Mesendoderm (in vitro differentiated cells): ENCODE data around the gene OSBPL5.
A peak's percentile ranks its signal among the peaks of the same experiment; 100 is the strongest.

Experiments
- DNase-seq: peaks from one replicate; pipeline ENCODE4 v3.0.0; 2013
- H2AK5ac ChIP-seq: 2 replicates; pipeline ENCODE4 v1.6.1; 2013; ENCODE audit warnings: low read length, inconsistent platforms
- H2BK120ac ChIP-seq: 2 replicates; pipeline ENCODE4 v1.6.1; 2013; ENCODE audit warnings: low read depth, mild to moderate bottlenecking, low read length, moderate library complexity, mixed read lengths
- H2BK15ac ChIP-seq: replicated peaks from 2 replicates; pipeline ENCODE4 v1.6.1; 2013; ENCODE audit warnings: low read depth, mild to moderate bottlenecking, moderate library complexity
- H2BK5ac ChIP-seq: 2 replicates; pipeline ENCODE4 v1.6.1; 2013; ENCODE audit warnings: low read length, inconsistent platforms
- H3K18ac ChIP-seq: 2 replicates; pipeline ENCODE4 v1.6.1; 2013; ENCODE audit warnings: mild to moderate bottlenecking, low read length, mixed read lengths
- H3K23ac ChIP-seq: one replicate; pipeline ENCODE4 v1.6.1; 2013; ENCODE audit warnings: low read length
- H3K27ac ChIP-seq: 2 replicates; pipeline ENCODE4 v1.5.1; 2013; ENCODE audit warnings: low read depth, mild to moderate bottlenecking, inconsistent platforms, low read length, moderate library complexity
- H3K27me3 ChIP-seq: 2 replicates; pipeline ENCODE4 v1.6.1; 2013; ENCODE audit warnings: low read length, control low read depth, mild to moderate bottlenecking, inconsistent platforms; ENCODE audit not compliant: insufficient read depth, poor library complexity
- H3K36me3 ChIP-seq: 2 replicates; pipeline ENCODE4 v1.6.1; 2013; ENCODE audit warnings: low read length, inconsistent platforms; ENCODE audit not compliant: control insufficient read depth, insufficient read depth
- H3K4ac ChIP-seq: one replicate; pipeline ENCODE4 v1.6.1; 2013; ENCODE audit warnings: low read depth, mild to moderate bottlenecking, low read length, moderate library complexity
- H3K4me1 ChIP-seq: 2 replicates; pipeline ENCODE4 v1.6.1; 2013; ENCODE audit warnings: low read depth, low read length, inconsistent platforms; ENCODE audit not compliant: control insufficient read depth
- H3K4me2 ChIP-seq: 2 replicates; pipeline ENCODE4 v1.6.1; 2013; ENCODE audit warnings: low read length
- H3K4me3 ChIP-seq: 2 replicates; pipeline ENCODE4 v1.5.1; 2013; ENCODE audit warnings: mild to moderate bottlenecking, low read length
- H3K56ac ChIP-seq: one replicate; pipeline ENCODE4 v1.6.1; 2013; ENCODE audit warnings: low read length
- H3K79me1 ChIP-seq: 2 replicates; pipeline ENCODE4 v1.6.1; 2013; ENCODE audit warnings: low read length, inconsistent platforms
- H3K79me2 ChIP-seq: 2 replicates; pipeline ENCODE4 v1.6.1; 2013; ENCODE audit warnings: mild to moderate bottlenecking, low read length; ENCODE audit not compliant: control insufficient read depth, insufficient read depth
- H3K9ac ChIP-seq: 2 replicates; pipeline ENCODE4 v1.6.1; 2013; ENCODE audit warnings: low read length, inconsistent platforms
- H4K5ac ChIP-seq: one replicate; pipeline ENCODE4 v1.6.1; 2013; ENCODE audit warnings: low read length
- H4K8ac ChIP-seq: one replicate; pipeline ENCODE4 v1.6.1; 2013; ENCODE audit warnings: low read depth, mild to moderate bottlenecking, control low read depth, low read length, moderate library complexity
- WGBS: extraction: QIAGEN DNeasy Blood & Tissue Kit; methylation state at CpG from one replicate; pipeline ENCODE4 v1.1.7; 2013; ENCODE audit warnings: low lambda C conversion rate, missing lambda C conversion rate; ENCODE audit not compliant: insufficient coverage; ENCODE audit errors: extremely low coverage; 5-methylcytosine and 5-hydroxymethylcytosine counted together

OSBPL5 gene

GRCh38 chr11:3044915-3045314 lies 120.2 kb downstream of the OSBPL5 start:
- H4K8ac ChIP-seq: no peak overlapping the region
- no peak overlapping the region for H4K5ac ChIP-seq
- no peak overlapping the region for H3K4me2 ChIP-seq
- H2BK15ac ChIP-seq: no peak overlapping the region
- H3K4me1 ChIP-seq: no peaks in the 10 kb centered on the region
- H3K4me3 ChIP-seq: no peak overlapping the region
- no peak overlapping the region for H3K27ac ChIP-seq
- no peak overlapping the region for H3K56ac ChIP-seq
- H3K23ac ChIP-seq: no peak overlapping the region
- peaks cover 11% of the 10 kb centered on the region for H3K36me3 ChIP-seq
- H2AK5ac ChIP-seq: no peak overlapping the region
- no peak for DNase-seq
- H3K27me3 ChIP-seq: no peaks in the 10 kb centered on the region
- no peak overlapping the region for H3K18ac ChIP-seq
- no peak overlapping the region for H2BK120ac ChIP-seq
- H3K9ac ChIP-seq: no peak overlapping the region
- no CpG with 5 or more reads among the region's 12 CpGs for WGBS
- H3K79me1 ChIP-seq: peaks cover 55% of the 10 kb centered on the region
- no peak overlapping the region for H3K4ac ChIP-seq
- H3K79me2 ChIP-seq: peaks cover 68% of the 10 kb centered on the region
- no peak overlapping the region for H2BK5ac ChIP-seq

GRCh38 chr11:3044004-3044403 lies 121.1 kb downstream of the OSBPL5 start:
- H3K56ac ChIP-seq: peak overlapping the region; percentile 7
- H3K9ac ChIP-seq: no peak overlapping the region
- H2AK5ac ChIP-seq: no peak overlapping the region
- H2BK5ac ChIP-seq: no peak overlapping the region
- no peak overlapping the region for H3K4me3 ChIP-seq
- no peak for DNase-seq
- peaks cover 7% of the 10 kb centered on the region for H3K36me3 ChIP-seq
- no peak overlapping the region for H4K5ac ChIP-seq
- no peak overlapping the region for H3K23ac ChIP-seq
- H3K79me2 ChIP-seq: peaks cover 59% of the 10 kb centered on the region
- no peak overlapping the region for H3K18ac ChIP-seq
- H3K4me2 ChIP-seq: no peak overlapping the region
- no peak overlapping the region for H2BK15ac ChIP-seq
- H3K4me1 ChIP-seq: no peaks in the 10 kb centered on the region
- H4K8ac ChIP-seq: no peak overlapping the region
- no peaks in the 10 kb centered on the region for H3K27me3 ChIP-seq
- H3K27ac ChIP-seq: no peak overlapping the region
- H2BK120ac ChIP-seq: no peak overlapping the region
- WGBS: no CpG with 5 or more reads among the region's 6 CpGs
- peaks cover 47% of the 10 kb centered on the region for H3K79me1 ChIP-seq
- H3K4ac ChIP-seq: no peak overlapping the region

DNA sequence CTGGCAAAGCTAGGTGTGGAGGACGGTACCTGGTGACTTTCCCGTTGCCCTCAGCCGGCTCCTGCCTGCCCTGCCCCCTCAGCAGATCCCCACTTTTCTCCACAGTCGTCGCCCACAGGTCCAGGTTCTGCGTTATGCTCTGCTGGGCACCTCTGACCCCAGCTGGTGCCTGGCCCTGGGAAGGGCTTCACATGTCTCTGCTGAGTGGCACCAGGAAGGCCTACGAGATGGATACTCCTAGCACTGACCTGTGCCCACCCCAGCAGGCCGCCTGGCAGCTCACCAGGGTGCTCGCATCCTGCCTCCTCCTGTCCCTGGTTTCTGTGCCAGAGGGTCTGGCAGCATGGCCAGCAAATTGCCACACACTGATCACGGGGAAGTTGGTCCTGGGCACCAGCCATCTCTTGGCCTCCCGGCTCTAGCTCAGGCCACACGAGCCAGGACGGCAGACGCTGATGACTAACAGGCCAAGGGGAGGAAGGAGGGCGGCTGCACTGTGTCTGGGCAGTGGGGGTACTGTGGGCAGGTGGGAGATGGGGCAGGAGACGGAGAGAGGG lies 121.7 kb downstream of the OSBPL5 start:
- H3K23ac ChIP-seq: no peak overlapping the region
- H3K4me2 ChIP-seq: no peak overlapping the region
- H3K18ac ChIP-seq: no peak overlapping the region
- H2BK15ac ChIP-seq: no peak overlapping the region
- no peak for DNase-seq
- no peak overlapping the region for H3K27ac ChIP-seq
- no peak overlapping the region for H4K8ac ChIP-seq
- no CpG with 5 or more reads among the region's 16 CpGs for WGBS
- no peak overlapping the region for H3K56ac ChIP-seq
- H2AK5ac ChIP-seq: no peak overlapping the region
- H3K4ac ChIP-seq: no peak overlapping the region
- H2BK120ac ChIP-seq: no peak overlapping the region
- H4K5ac ChIP-seq: no peak overlapping the region
- no peak overlapping the region for H3K4me3 ChIP-seq
- H3K79me2 ChIP-seq: peaks cover 53% of the 10 kb centered on the region
- no peaks in the 10 kb centered on the region for H3K4me1 ChIP-seq
- no peaks in the 10 kb centered on the region for H3K27me3 ChIP-seq
- peaks cover 7% of the 10 kb centered on the region for H3K36me3 ChIP-seq
- H3K79me1 ChIP-seq: peaks cover 43% of the 10 kb centered on the region
- H3K9ac ChIP-seq: no peak overlapping the region
- H2BK5ac ChIP-seq: no peak overlapping the region

DNA sequence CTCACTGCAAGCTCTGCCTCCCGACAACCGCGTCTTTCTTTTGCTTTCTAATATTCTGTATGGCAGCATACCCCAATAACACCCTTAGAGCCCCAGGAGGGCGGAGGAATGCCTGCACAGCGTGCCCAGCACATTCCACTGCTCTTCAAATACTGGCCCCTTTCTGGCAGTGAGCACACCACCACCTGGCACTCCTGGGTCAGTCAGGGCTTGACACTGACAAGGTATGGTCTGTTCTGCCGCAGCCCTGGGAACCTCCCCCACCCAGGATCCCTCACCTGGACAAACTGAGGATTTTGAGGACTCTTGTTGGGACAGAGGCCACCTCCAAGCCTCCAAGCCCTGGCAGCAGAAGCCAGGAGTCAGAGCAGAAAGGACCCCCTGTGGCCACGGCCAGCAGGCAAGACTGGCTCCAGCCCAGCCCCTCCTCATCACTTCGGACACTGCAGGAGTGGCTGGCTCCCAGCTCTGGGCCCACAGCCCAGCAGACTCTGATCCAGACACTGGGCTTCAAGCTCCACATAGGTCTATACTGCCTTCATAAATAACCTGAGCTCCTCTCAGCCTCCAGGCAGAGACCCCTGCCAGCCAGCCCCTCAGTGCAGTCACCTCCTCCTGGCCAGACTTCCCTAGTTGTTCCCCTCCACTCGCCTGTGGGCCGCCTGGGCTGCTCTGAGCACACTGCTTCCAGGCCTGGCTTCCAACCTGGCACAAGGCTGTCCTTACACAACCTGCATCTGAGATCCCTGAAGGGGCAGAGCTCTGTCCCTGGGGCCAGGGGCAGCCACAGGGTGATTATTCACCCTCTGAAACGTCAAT lies 122.4 kb downstream of the OSBPL5 start:
- no CpG with 5 or more reads among the region's 11 CpGs for WGBS
- H3K27me3 ChIP-seq: no peaks in the 10 kb centered on the region
- H3K56ac ChIP-seq: no peak overlapping the region
- H3K9ac ChIP-seq: no peak overlapping the region
- H4K8ac ChIP-seq: no peak overlapping the region
- H3K79me2 ChIP-seq: peaks cover 47% of the 10 kb centered on the region
- no peaks in the 10 kb centered on the region for H3K4me1 ChIP-seq
- H2BK120ac ChIP-seq: no peak overlapping the region
- no peak overlapping the region for H3K4me3 ChIP-seq
- no peak overlapping the region for H2BK15ac ChIP-seq
- no peak overlapping the region for H2AK5ac ChIP-seq
- no peak for DNase-seq
- H3K4me2 ChIP-seq: no peak overlapping the region
- H3K18ac ChIP-seq: no peak overlapping the region
- H3K36me3 ChIP-seq: peaks cover 10% of the 10 kb centered on the region
- H3K27ac ChIP-seq: no peak overlapping the region
- H2BK5ac ChIP-seq: no peak overlapping the region
- no peak overlapping the region for H4K5ac ChIP-seq
- peaks cover 39% of the 10 kb centered on the region for H3K79me1 ChIP-seq
- no peak overlapping the region for H3K23ac ChIP-seq
- H3K4ac ChIP-seq: no peak overlapping the region

- WGBS: no CpG with 5 or more reads among the region's 17 CpGs
- H3K79me2 ChIP-seq: peaks cover 41% of the 10 kb centered on the region
- H3K18ac ChIP-seq: no peak overlapping the region
- H3K23ac ChIP-seq: no peak overlapping the region
- H3K36me3 ChIP-seq: peaks cover 15% of the 10 kb centered on the region
- H3K4ac ChIP-seq: no peak overlapping the region
- H3K79me1 ChIP-seq: peaks cover 36% of the 10 kb centered on the region
- no peak overlapping the region for H2BK120ac ChIP-seq
- H4K8ac ChIP-seq: no peak overlapping the region
- DNase-seq: no peak
- no peak overlapping the region for H3K4me2 ChIP-seq
- H3K27ac ChIP-seq: no peak overlapping the region
- H3K4me3 ChIP-seq: no peak overlapping the region
- no peak overlapping the region for H2BK15ac ChIP-seq
- no peak overlapping the region for H2AK5ac ChIP-seq
- no peak overlapping the region for H3K56ac ChIP-seq
- no peaks in the 10 kb centered on the region for H3K4me1 ChIP-seq
- H2BK5ac ChIP-seq: no peak overlapping the region
- H4K5ac ChIP-seq: no peak overlapping the region
- H3K9ac ChIP-seq: no peak overlapping the region
- H3K27me3 ChIP-seq: no peaks in the 10 kb centered on the region
Measured at GRCh38 chr11:3041699-3042441, 123.2 kb downstream of the OSBPL5 start.
